Activated naive CD8-positive, alpha-beta T cell (primary cell): ENCODE data around the gene FAM163A.
"Not testable (repeated sequence)": the region's sequence is repeated elsewhere in the genome, so short reads cannot be mapped to it uniquely, and the experiment has no call there.

ENCODE experiments used
- H3K27ac Mint-ChIP-seq: one replicate; pipeline ENCODE4 v1.8.0; 2021; ENCODE audit warnings: mixed read lengths
- H3K27me3 Mint-ChIP-seq: one replicate; pipeline ENCODE4 v1.8.0; 2021; ENCODE audit warnings: mixed read lengths
- H3K36me3 Mint-ChIP-seq: one replicate; pipeline ENCODE4 v1.8.0; 2021; ENCODE audit warnings: mixed read lengths
- H3K4me1 Mint-ChIP-seq: one replicate; pipeline ENCODE4 v1.8.0; 2021; ENCODE audit warnings: low read depth, mixed read lengths
- H3K4me3 Mint-ChIP-seq: one replicate; pipeline ENCODE4 v1.8.0; 2021; ENCODE audit warnings: mild to moderate bottlenecking, mixed read lengths
- H3K9me3 Mint-ChIP-seq: one replicate; pipeline ENCODE4 v1.8.0; 2021; ENCODE audit warnings: low read depth, mixed read lengths

Gene FAM163A

GRCh38 chr1:179825206-179825605, 82.1 kb downstream of the FAM163A start:
- Mint-ChIP-seq H3K27ac (no peak overlapping the region), H3K9me3 (no peaks in the 10 kb centered on the region), H3K27me3 (no peaks in the 10 kb centered on the region), H3K4me3 (no peak overlapping the region), H3K36me3 (no peaks in the 10 kb centered on the region), H3K4me1 (no peaks in the 10 kb centered on the region)

- Mint-ChIP-seq H3K4me3 (no peak overlapping the region), H3K36me3 (no peaks in the 10 kb centered on the region), H3K4me1 (peaks cover 2% of the 10 kb centered on the region), H3K9me3 (no peaks in the 10 kb centered on the region), H3K27me3 (no peaks in the 10 kb centered on the region), H3K27ac (no peak overlapping the region)
These were observed 82.8 kb downstream of the FAM163A start for GRCh38 chr1:179825798-179826460.

GRCh38 chr1:179826626-179827280, 83.7 kb downstream of the FAM163A start:
- H3K27me3 Mint-ChIP-seq: no peaks in the 10 kb centered on the region
- no peaks in the 10 kb centered on the region for H3K36me3 Mint-ChIP-seq
- H3K9me3 Mint-ChIP-seq: no peaks in the 10 kb centered on the region
- H3K4me1 Mint-ChIP-seq: peaks cover 10% of the 10 kb centered on the region
- no peak overlapping the region for H3K27ac Mint-ChIP-seq
- no peak overlapping the region for H3K4me3 Mint-ChIP-seq

GRCh38 chr1:179828554-179829110, 85.5 kb downstream of the FAM163A start:
- Mint-ChIP-seq H3K27ac (no peak overlapping the region), H3K27me3 (no peaks in the 10 kb centered on the region), H3K4me1 (peaks cover 20% of the 10 kb centered on the region), H3K9me3 (no peaks in the 10 kb centered on the region), H3K36me3 (no peaks in the 10 kb centered on the region), H3K4me3 (no peak overlapping the region)

- no peaks in the 10 kb centered on the region for H3K9me3 Mint-ChIP-seq
- H3K27me3 Mint-ChIP-seq: no peaks in the 10 kb centered on the region
- peaks cover 4% of the 10 kb centered on the region for H3K36me3 Mint-ChIP-seq
- H3K27ac Mint-ChIP-seq: peak overlapping the region; percentile 10
- H3K4me3 Mint-ChIP-seq: peak overlapping the region; percentile 15
- peaks cover 20% of the 10 kb centered on the region for H3K4me1 Mint-ChIP-seq
These were observed 88.1 kb downstream of the FAM163A start for GRCh38 chr1:179831225-179831624.

GRCh38 chr1:179831852-179832699, 89.0 kb downstream of the FAM163A start:
- H3K36me3 Mint-ChIP-seq: peaks cover 4% of the 10 kb centered on the region
- H3K27me3 Mint-ChIP-seq: no peaks in the 10 kb centered on the region
- H3K9me3 Mint-ChIP-seq: no peaks in the 10 kb centered on the region
- peaks cover 20% of the 10 kb centered on the region for H3K4me1 Mint-ChIP-seq
- H3K27ac Mint-ChIP-seq: peak overlapping the region; percentile 9
- H3K4me3 Mint-ChIP-seq: peak overlapping the region; percentile 15

- H3K36me3 Mint-ChIP-seq, H3K27ac Mint-ChIP-seq, H3K27me3 Mint-ChIP-seq, H3K9me3 Mint-ChIP-seq, H3K4me1 Mint-ChIP-seq, H3K4me3 Mint-ChIP-seq: not testable (repeated sequence)
These were observed 93.8 kb downstream of the FAM163A start for GRCh38 chr1:179836686-179837445.

- no peaks in the 10 kb centered on the region for H3K9me3 Mint-ChIP-seq
- H3K27ac Mint-ChIP-seq: no peak overlapping the region
- peaks cover 4% of the 10 kb centered on the region for H3K36me3 Mint-ChIP-seq
- H3K4me1 Mint-ChIP-seq: no peaks in the 10 kb centered on the region
- H3K4me3 Mint-ChIP-seq: no peak overlapping the region
- no peaks in the 10 kb centered on the region for H3K27me3 Mint-ChIP-seq
These were observed 97.0 kb downstream of the FAM163A start for GRCh38 chr1:179840107-179840506.

- Mint-ChIP-seq H3K27ac (no peak overlapping the region), H3K27me3 (no peaks in the 10 kb centered on the region), H3K4me1 (peaks cover 2% of the 10 kb centered on the region), H3K4me3 (no peak overlapping the region), H3K9me3 (no peaks in the 10 kb centered on the region), H3K36me3 (peaks cover 12% of the 10 kb centered on the region)
These were observed 105.1 kb downstream of the FAM163A start for GRCh38 chr1:179848233-179848632.

GRCh38 chr1:179853102-179853501, 110.0 kb downstream of the FAM163A start:
- Mint-ChIP-seq H3K9me3 (no peaks in the 10 kb centered on the region), H3K27ac (no peak overlapping the region), H3K36me3 (peaks cover 13% of the 10 kb centered on the region), H3K27me3 (no peaks in the 10 kb centered on the region), H3K4me1 (peaks cover 2% of the 10 kb centered on the region), H3K4me3 (no peak overlapping the region)

GRCh38 chr1:179855831-179856230, 112.7 kb downstream of the FAM163A start:
- H3K4me1 Mint-ChIP-seq, H3K4me3 Mint-ChIP-seq, H3K27me3 Mint-ChIP-seq, H3K27ac Mint-ChIP-seq, H3K9me3 Mint-ChIP-seq: not testable (repeated sequence)
- peaks cover 11% of the 10 kb centered on the region for H3K36me3 Mint-ChIP-seq

- H3K9me3 Mint-ChIP-seq: no peaks in the 10 kb centered on the region
- H3K27me3 Mint-ChIP-seq: no peaks in the 10 kb centered on the region
- no peak overlapping the region for H3K27ac Mint-ChIP-seq
- H3K36me3 Mint-ChIP-seq: peaks cover 10% of the 10 kb centered on the region
- H3K4me1 Mint-ChIP-seq: peaks cover 2% of the 10 kb centered on the region
- no peak overlapping the region for H3K4me3 Mint-ChIP-seq
These were observed 113.2 kb downstream of the FAM163A start for GRCh38 chr1:179856296-179856695.

GRCh38 chr1:179857009-179857408, 113.9 kb downstream of the FAM163A start:
- Mint-ChIP-seq H3K4me1 (peaks cover 2% of the 10 kb centered on the region), H3K27ac (no peak overlapping the region), H3K4me3 (no peak overlapping the region), H3K36me3 (peaks cover 10% of the 10 kb centered on the region), H3K9me3 (no peaks in the 10 kb centered on the region), H3K27me3 (no peaks in the 10 kb centered on the region)

GRCh38 chr1:179860652-179861051, 117.6 kb downstream of the FAM163A start:
- no peaks in the 10 kb centered on the region for H3K4me1 Mint-ChIP-seq
- H3K4me3 Mint-ChIP-seq: no peak overlapping the region
- H3K27ac Mint-ChIP-seq: no peak overlapping the region
- no peaks in the 10 kb centered on the region for H3K27me3 Mint-ChIP-seq
- H3K9me3 Mint-ChIP-seq: no peaks in the 10 kb centered on the region
- H3K36me3 Mint-ChIP-seq: peaks cover 5% of the 10 kb centered on the region
